Endothelial cell of umbilical vein (primary cell): ENCODE measurements around the gene PCGF5. TPM values are rescaled to one million over a fixed set of nuclear protein-coding genes. Genes with fewer than 3 reads are reported as not detected.
"Not testable (repeated sequence)": the region's sequence is repeated elsewhere in the genome, so short reads cannot be mapped to it uniquely, and the experiment has no call there.

ENCODE experiments used
- BruUV-seq: library from RNA; stranded (reverse); fragments of 400-500 nt; replicated peaks from 2 replicates; lab custom pipeline; 2021; lab: Mats Ljungman, UMichigan
- CTCF ChIA-PET: fragments of 300-600, 350-600 bp; sonication (Branson Sonifier 250); formaldehyde crosslinking; loops from one replicate; lab custom pipeline; 2021; ENCODE audit warnings: antibody characterized with exemption, inconsistent platforms; lab: Charles Lee
- POLR2A ChIA-PET: fragments of 300-600, 350-600 bp; sonication (Branson Sonifier 250); formaldehyde crosslinking; loops from one replicate; lab custom pipeline; 2021; ENCODE audit warnings: antibody characterized with exemption, inconsistent platforms; lab: Charles Lee
- DNase-seq: peaks from one replicate; pipeline ENCODE4 v3.0.0-alpha.2; 2011; ENCODE audit warnings: low read depth, low spot score
- FAIRE-seq: peaks from 2 replicates; lab custom pipeline; 2011; peaks lifted over from hg19 to GRCh38; lab: Jason Lieb, UNC
- H2AFZ ChIP-seq: 2 replicates; pipeline ENCODE4 v1.6.0; 2012; ENCODE audit warnings: low read depth, low read length, control low read depth, inconsistent platforms
- H3K27ac ChIP-seq: 2 replicates; pipeline ENCODE4 v1.5.1; 2011; ENCODE audit warnings: low read depth, mild to moderate bottlenecking, control low read depth, low read length, moderate library complexity; ENCODE audit not compliant: insufficient read depth
- H3K27me3 ChIP-seq, 2 experiments: 2 replicates each; pipeline versions ENCODE4 v1.6.0 to v1.6.1; 2011; ENCODE audit warnings: low read length in 2 of 2, mixed read lengths in 1 of 2; ENCODE audit not compliant: control insufficient read depth in 2 of 2, insufficient read depth in 2 of 2
- H3K36me3 ChIP-seq, 2 experiments: 2 replicates in 1 of 2; 3 replicates in 1 of 2; pipeline ENCODE4 v1.5.1; 2011; ENCODE audit warnings: low read length in 2 of 2, mild to moderate bottlenecking in 1 of 2, moderate library complexity in 1 of 2; ENCODE audit not compliant: control insufficient read depth in 2 of 2, insufficient read depth in 2 of 2; ENCODE audit errors: extremely low read depth in 1 of 2
- H3K4me1 ChIP-seq: 3 replicates; pipeline ENCODE4 v1.5.1; 2011; ENCODE audit warnings: mild to moderate bottlenecking, low read length; ENCODE audit not compliant: control insufficient read depth, insufficient read depth; ENCODE audit errors: extremely low read depth
- H3K4me2 ChIP-seq: 2 replicates; pipeline ENCODE4 v1.6.1; 2011; ENCODE audit warnings: low read length, control low read depth, mixed read lengths; ENCODE audit not compliant: insufficient read depth
- H3K4me3 ChIP-seq, 3 experiments: fragments of 200-600 bp in 1 of 3; sonication (generic), shearing (Covaris generic) in 1 of 3; replicated peaks in 1 of 3; 2 replicates each; pipeline ENCODE4 v1.5.1; 2011 to 2016; ENCODE audit warnings: control low read depth in 3 of 3, low read length in 3 of 3, mild to moderate bottlenecking in 2 of 3, inconsistent platforms in 1 of 3, low read depth in 1 of 3, moderate library complexity in 1 of 3; ENCODE audit not compliant: insufficient read depth in 1 of 3
- H3K79me2 ChIP-seq: 2 replicates; pipeline ENCODE4 v1.6.0; 2012; ENCODE audit warnings: low read length, inconsistent platforms; ENCODE audit not compliant: control insufficient read depth, insufficient read depth
- H3K9ac ChIP-seq: replicated peaks from 2 replicates; pipeline ENCODE3; 2011; ENCODE audit warnings: low read length, control low read depth; ENCODE audit not compliant: insufficient read depth; ENCODE audit errors: extremely low read depth
- H3K9me1 ChIP-seq: replicated peaks from 3 replicates; pipeline ENCODE4 v1.6.0; 2011; ENCODE audit warnings: mild to moderate bottlenecking, low read length; ENCODE audit not compliant: control insufficient read depth, insufficient read depth; ENCODE audit errors: extremely low read depth
- H3K9me3 ChIP-seq: replicated peaks from 2 replicates; pipeline ENCODE4 v1.5.1; 2012; ENCODE audit warnings: low read length, inconsistent platforms; ENCODE audit not compliant: control insufficient read depth, insufficient read depth
- H4K20me1 ChIP-seq: replicated peaks from 2 replicates; pipeline ENCODE3; 2011; ENCODE audit warnings: mild to moderate bottlenecking, low read length; ENCODE audit not compliant: control insufficient read depth, insufficient read depth; ENCODE audit errors: extremely low read depth
- EZH2 ChIP-seq: IDR thresholded peaks from 2 replicates; pipeline ENCODE4 v1.6.1; 2012; ENCODE audit warnings: borderline replicate concordance, low read depth, mild to moderate bottlenecking, moderate library complexity, low read length, inconsistent platforms; ENCODE audit not compliant: severe bottlenecking
- FOS ChIP-seq: IDR thresholded peaks from 2 replicates; pipeline ENCODE4 v1.6.1; 2011; ENCODE audit warnings: mild to moderate bottlenecking, low read length, moderate library complexity, borderline replicate concordance; ENCODE audit not compliant: insufficient read depth
- GATA2 ChIP-seq: IDR thresholded peaks from 2 replicates; pipeline ENCODE4 v1.7.0; 2011; ENCODE audit warnings: low read depth, mild to moderate bottlenecking, moderate library complexity, mixed read lengths, low read length; ENCODE audit not compliant: insufficient read length, insufficient read depth
- POLR2A ChIP-seq: IDR thresholded peaks from 2 replicates; pipeline ENCODE4 v1.6.1; 2012; ENCODE audit warnings: low read depth, mild to moderate bottlenecking, control low read depth, low read length
- POLR2AphosphoS5 ChIP-seq: IDR thresholded peaks from 2 replicates; pipeline ENCODE4 v1.6.1; 2012; ENCODE audit warnings: low read depth, mild to moderate bottlenecking, control low read depth, low read length, moderate library complexity; ENCODE audit not compliant: insufficient read depth
- dilution Hi-C: fragments of 300-500 bp; cut with MboI; formaldehyde crosslinking; loops from one replicate; pipeline ENCODE4 v1.15.0; 2019; ENCODE audit warnings: low sequenced_read_pairs; ENCODE audit not compliant: extremely low pct_ligation_motif_present
- intact Hi-C: fragments of 100-400 bp; cut with micrococcal nuclease; formaldehyde crosslinking; loops from one replicate; pipeline ENCODE4 v1.10.0; 2022
- polyA plus RNA-seq, 4 experiments: library from polyadenylated mRNA; depleted of rRNA in 3 of 4; stranded (reverse) in 3 of 4; unstranded in 1 of 4; fragments of >200 nt; gene quantifications; 2 replicates each; pipeline versions ENCODE4 v1.2.1 to v1.2.3, GENCODE V29; 2011 to 2012; ENCODE audit warnings: missing spikeins in 1 of 4
- total RNA-seq: library from RNA; stranded (reverse); gene quantifications from 2 replicates; pipeline ENCODE4 v1.2.3, GENCODE V29; 2021
- TF ChIP-seq, protein P1 (sequence below): IDR thresholded peaks from 2 replicates; pipeline ENCODE4 v1.6.1; 2011; ENCODE audit not compliant: insufficient read depth, insufficient read length
- TF ChIP-seq, protein P2 (sequence below), 2 donors: IDR thresholded peaks; 1 replicate in 1 of 2; 2 replicates in 1 of 2; pipeline ENCODE4 v1.5.1; 2011; ENCODE audit warnings: low read length in 2 of 2, mild to moderate bottlenecking in 2 of 2, moderate library complexity in 2 of 2, control low read depth in 1 of 2, inconsistent platforms in 1 of 2, low read depth in 1 of 2; ENCODE audit not compliant: insufficient read depth in 1 of 2; ENCODE audit errors: extremely low read depth in 1 of 2

The PCGF5 gene
- total and polyA plus RNA-seq, 2 donors (not counting 3 experiments of a cell fraction or from before 2014, with no cell fraction given): 25.0 to 29.8 TPM

DNA sequence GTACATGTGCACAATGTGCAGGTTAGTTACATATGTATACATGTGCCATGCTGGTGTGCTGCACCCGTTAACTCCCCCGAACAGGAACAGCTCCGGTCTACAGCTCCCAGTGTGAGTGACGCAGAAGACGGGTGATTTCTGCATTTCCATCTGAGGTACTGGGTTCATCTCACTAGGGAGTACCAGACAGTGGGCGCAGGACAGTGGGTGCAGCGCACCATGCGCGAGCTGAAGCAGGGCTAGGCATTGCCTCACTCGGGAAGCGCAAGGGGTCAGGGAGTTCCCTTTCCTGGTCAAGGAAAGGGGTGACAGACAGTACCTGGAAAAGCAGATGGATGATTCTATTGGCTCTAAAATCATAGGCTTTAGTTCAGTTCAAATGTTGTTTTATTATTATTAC lies 32.5 kb upstream of the PCGF5 start:
- BruUV-seq, FAIRE-seq, H3K4me1 ChIP-seq, H3K4me2 ChIP-seq, H3K9me3 ChIP-seq, H3K36me3 ChIP-seq, H4K20me1 ChIP-seq, H3K9ac ChIP-seq, dilution Hi-C loops, H2AFZ ChIP-seq, H3K4me3 ChIP-seq, H3K79me2 ChIP-seq, H3K9me1 ChIP-seq, DNase-seq, intact Hi-C loops, CTCF ChIA-PET, POLR2A ChIA-PET, H3K27ac ChIP-seq, H3K27me3 ChIP-seq: not testable (repeated sequence)

DNA sequence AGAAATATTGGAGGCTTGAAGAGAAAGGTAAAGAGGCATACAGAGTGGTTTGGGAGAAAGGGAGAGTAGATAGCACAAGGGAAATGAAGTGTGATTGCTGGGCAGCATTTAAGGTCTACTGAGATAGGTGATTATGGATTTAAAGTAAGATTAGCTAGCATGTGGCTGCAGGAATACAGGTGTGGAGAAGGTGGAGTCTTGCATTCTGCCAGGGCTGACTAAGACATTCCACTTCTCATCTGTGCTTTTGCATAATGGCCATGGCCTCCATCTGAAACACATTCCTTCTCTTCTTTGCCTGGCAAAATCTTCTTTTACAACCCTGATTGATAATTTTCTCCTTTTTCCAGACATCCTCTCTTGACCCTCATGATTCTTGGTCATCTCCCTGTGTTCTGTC lies 31.6 kb upstream of the PCGF5 start:
- TF ChIP-seq, protein P1, sequence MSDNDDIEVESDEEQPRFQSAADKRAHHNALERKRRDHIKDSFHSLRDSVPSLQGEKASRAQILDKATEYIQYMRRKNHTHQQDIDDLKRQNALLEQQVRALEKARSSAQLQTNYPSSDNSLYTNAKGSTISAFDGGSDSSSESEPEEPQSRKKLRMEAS: no peak
- TF ChIP-seq EZH2 (no peak), POLR2AphosphoS5 (no peak), GATA2 (no peak), POLR2A (no peak), FOS (no peak)
- TF ChIP-seq, protein P2, sequence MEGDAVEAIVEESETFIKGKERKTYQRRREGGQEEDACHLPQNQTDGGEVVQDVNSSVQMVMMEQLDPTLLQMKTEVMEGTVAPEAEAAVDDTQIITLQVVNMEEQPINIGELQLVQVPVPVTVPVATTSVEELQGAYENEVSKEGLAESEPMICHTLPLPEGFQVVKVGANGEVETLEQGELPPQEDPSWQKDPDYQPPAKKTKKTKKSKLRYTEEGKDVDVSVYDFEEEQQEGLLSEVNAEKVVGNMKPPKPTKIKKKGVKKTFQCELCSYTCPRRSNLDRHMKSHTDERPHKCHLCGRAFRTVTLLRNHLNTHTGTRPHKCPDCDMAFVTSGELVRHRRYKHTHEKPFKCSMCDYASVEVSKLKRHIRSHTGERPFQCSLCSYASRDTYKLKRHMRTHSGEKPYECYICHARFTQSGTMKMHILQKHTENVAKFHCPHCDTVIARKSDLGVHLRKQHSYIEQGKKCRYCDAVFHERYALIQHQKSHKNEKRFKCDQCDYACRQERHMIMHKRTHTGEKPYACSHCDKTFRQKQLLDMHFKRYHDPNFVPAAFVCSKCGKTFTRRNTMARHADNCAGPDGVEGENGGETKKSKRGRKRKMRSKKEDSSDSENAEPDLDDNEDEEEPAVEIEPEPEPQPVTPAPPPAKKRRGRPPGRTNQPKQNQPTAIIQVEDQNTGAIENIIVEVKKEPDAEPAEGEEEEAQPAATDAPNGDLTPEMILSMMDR (IDR thresholded peaks at IDR 0.05; ENCODE audit: extremely low read depth in 1 of 2, insufficient read depth in 1 of 2, low read depth in 1 of 2, low read length in 2 of 2): no peak
- H3K27me3 ChIP-seq: no peaks in the 10 kb centered on the region
- H3K36me3 ChIP-seq: no peaks in the 10 kb centered on the region
- H3K4me1 ChIP-seq: peaks cover 2% of the 10 kb centered on the region
- H3K9me3 ChIP-seq: no peaks in the 10 kb centered on the region
- intact Hi-C loops (no loop called here), dilution Hi-C loops (no loop called here)
- H3K9me1 ChIP-seq: no peaks in the 10 kb centered on the region
- BruUV-seq: no TSS peak
- H3K4me2 ChIP-seq: no peak overlapping the region
- FAIRE-seq (no peak), DNase-seq (no peak)
- CTCF ChIA-PET: no interaction called here
- no peak overlapping the region for H3K4me3 ChIP-seq
- no peak overlapping the region for H3K9ac ChIP-seq
- no peak overlapping the region for H2AFZ ChIP-seq
- no peak overlapping the region for H3K27ac ChIP-seq
- POLR2A ChIA-PET: no interaction called here
- no peaks in the 10 kb centered on the region for H4K20me1 ChIP-seq
- H3K79me2 ChIP-seq: peaks cover 4% of the 10 kb centered on the region
